DMS53 (cell line): ENCODE data around the gene CNTNAP2.
A peak's percentile ranks its signal among the peaks of the same experiment; 100 is the strongest.

ENCODE experiments used
- DNase-seq: peaks from one replicate; lab custom pipeline; 2025; lab: John Stamatoyannopoulos, UW

CNTNAP2 gene

GRCh38 chr7:146116521-146117222 lies at the start of gene CNTNAP2:
Gene CNTNAP2 (plus strand): TSS chr7:146116801. CDS start chr7:146116877, 76 bp downstream.
- peak; percentile 90 for DNase-seq

GRCh38 chr7:146067880-146068279 lies 48.7 kb upstream of the CNTNAP2 start:
- DNase-seq: no peak

GRCh38 chr7:146074195-146074765 lies 42.3 kb upstream of the CNTNAP2 start:
- no peak for DNase-seq

GRCh38 chr7:146076344-146076743 lies 40.3 kb upstream of the CNTNAP2 start:
- no peak for DNase-seq

GRCh38 chr7:146084086-146084485 lies 32.5 kb upstream of the CNTNAP2 start:
- no peak for DNase-seq

GRCh38 chr7:146090023-146090645 lies 26.5 kb upstream of the CNTNAP2 start:
- DNase-seq: peak; percentile 72

GRCh38 chr7:146094356-146094755 lies 22.2 kb upstream of the CNTNAP2 start:
- no peak for DNase-seq

GRCh38 chr7:146096994-146097393 lies 19.6 kb upstream of the CNTNAP2 start:
- no peak for DNase-seq

GRCh38 chr7:146106319-146106718 lies 10.3 kb upstream of the CNTNAP2 start:
- no peak for DNase-seq

GRCh38 chr7:146112755-146113154 lies 3.8 kb upstream of the CNTNAP2 start:
- no peak for DNase-seq

- DNase-seq: no peak
Measured at GRCh38 chr7:146115548-146115850, 1.1 kb upstream of the CNTNAP2 start.

- peak; percentile 89 for DNase-seq
Measured at GRCh38 chr7:146115851-146116520, 615 bp upstream of the CNTNAP2 start.

- DNase-seq: no peak
Measured at GRCh38 chr7:146117576-146117975, 975 bp downstream of the CNTNAP2 start.

- peak; percentile 17 for DNase-seq
Measured at GRCh38 chr7:146119002-146119401, 2.4 kb downstream of the CNTNAP2 start.

GRCh38 chr7:146123715-146124114 lies 7.1 kb downstream of the CNTNAP2 start:
- DNase-seq: no peak

- no peak for DNase-seq
Measured at GRCh38 chr7:146126767-146127509, 10.3 kb downstream of the CNTNAP2 start.

- peak; percentile 52 for DNase-seq
Measured at GRCh38 chr7:146129296-146129695, 12.7 kb downstream of the CNTNAP2 start.

- no peak for DNase-seq
Measured at GRCh38 chr7:146129997-146130396, 13.4 kb downstream of the CNTNAP2 start.

- DNase-seq: no peak
Measured at GRCh38 chr7:146131701-146132100, 15.1 kb downstream of the CNTNAP2 start.

- DNase-seq: peak; percentile 89
Measured at GRCh38 chr7:146136357-146136875, 19.8 kb downstream of the CNTNAP2 start.

GRCh38 chr7:146138926-146139325 lies 22.3 kb downstream of the CNTNAP2 start:
- no peak for DNase-seq
